ENCODE data around the gene SRGAP2.
"Not testable (repeated sequence)": the region's sequence is repeated elsewhere in the genome, so short reads cannot be mapped to it uniquely, and the experiment has no call there.

SRGAP2 gene

DNA sequence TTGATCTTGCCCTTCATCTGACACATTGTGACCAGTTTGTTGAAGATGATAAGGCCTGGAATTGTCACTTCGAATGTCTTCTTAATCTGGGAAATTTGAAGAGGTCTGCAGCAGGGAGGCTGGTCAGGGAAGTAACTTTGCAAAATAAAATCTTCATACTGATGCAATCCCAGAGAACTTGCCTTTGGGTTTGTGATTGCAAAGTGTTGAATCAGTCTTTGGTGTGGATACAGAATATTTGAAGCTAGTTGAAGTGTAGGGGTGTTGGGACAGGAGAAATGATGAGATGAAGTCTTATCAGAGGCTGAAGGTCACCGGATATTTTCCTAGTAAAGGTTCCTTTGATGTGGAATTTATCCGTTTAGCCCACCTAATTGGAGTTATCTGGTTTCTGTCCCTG lies 42.1 kb downstream of the SRGAP2 start:
- H2AFZ ChIP-seq (ENCODE audit: low read depth, low read length); H3K79me1 ChIP-seq (replicated peaks; ENCODE audit: low read length, poor library complexity, severe bottlenecking): not testable (repeated sequence)
- WGBS, result no CpG with 5 or more reads among the region's 3 CpGs

DNA sequence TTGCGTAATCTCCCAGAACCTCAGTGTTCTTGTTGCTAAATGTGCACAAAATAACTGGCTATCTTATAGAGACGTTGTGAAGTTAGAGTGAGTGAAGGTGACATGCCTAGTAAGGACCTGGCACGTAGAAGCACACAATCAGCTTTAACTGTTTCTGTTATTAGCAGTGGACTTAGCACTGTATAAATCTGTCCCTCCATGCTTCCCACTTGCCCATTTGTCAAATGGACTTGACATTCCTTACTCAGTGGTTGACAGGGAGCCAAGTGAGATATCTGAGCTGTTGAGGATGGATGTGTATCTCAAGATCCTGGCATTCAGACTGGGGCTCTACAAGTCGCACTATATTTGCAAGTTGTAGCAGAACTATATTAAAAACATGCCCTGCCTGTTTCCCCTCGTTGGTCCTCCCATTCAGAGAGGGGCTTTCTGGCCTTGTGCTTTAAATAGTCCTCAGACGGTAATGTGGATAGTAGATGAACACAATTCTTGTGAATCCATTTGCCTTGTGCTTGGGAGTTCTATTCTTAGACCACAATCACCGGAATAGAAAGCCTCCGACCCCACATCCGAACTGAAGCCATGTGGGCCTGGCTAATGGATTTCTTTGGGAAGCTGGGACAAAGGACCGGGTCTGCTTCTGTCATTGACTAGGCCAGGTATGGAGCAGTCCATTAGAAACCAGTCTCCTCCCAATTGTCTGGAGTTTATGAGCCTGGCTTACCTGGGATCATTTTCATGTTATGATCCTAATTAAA lies 43.0 kb downstream of the SRGAP2 start:
- not testable (repeated sequence) for H3K27me3 ChIP-seq (ENCODE audit: control insufficient read depth in 1 of 2, insufficient read depth in 1 of 2, low read length in 2 of 2); H3K36me3 ChIP-seq (ENCODE audit: control insufficient read depth in 1 of 2, insufficient read depth in 2 of 2, low read depth in 1 of 2, low read length in 2 of 2); H2AFZ ChIP-seq (ENCODE audit: low read depth, low read length); H4K8ac ChIP-seq (ENCODE audit: low read length); H3K79me1 ChIP-seq (replicated peaks; ENCODE audit: low read length, poor library complexity, severe bottlenecking); H3K18ac ChIP-seq (ENCODE audit: low read depth in 1 of 2, low read length in 2 of 2); H3K9me3 ChIP-seq (ENCODE audit: control insufficient read depth, low read length); H2BK120ac ChIP-seq (ENCODE audit: low read depth, low read length); H3K4ac ChIP-seq (ENCODE audit: low read depth in 1 of 2, low read length in 2 of 2); H3K4me2 ChIP-seq (ENCODE audit: low read length, poor library complexity, severe bottlenecking); H3K27ac ChIP-seq (ENCODE audit: low read length, poor library complexity, severe bottlenecking); H4K91ac ChIP-seq (ENCODE audit: low read length); H3K14ac ChIP-seq (ENCODE audit: low read length in 2 of 2); H3K9ac ChIP-seq (ENCODE audit: low read length); H3K23ac ChIP-seq (ENCODE audit: low read length in 2 of 2); H2BK5ac ChIP-seq (ENCODE audit: low read depth, low read length, poor library complexity, severe bottlenecking); DNase-seq; H2BK12ac ChIP-seq (ENCODE audit: low read length in 2 of 2); H3K4me3 ChIP-seq (ENCODE audit: insufficient read depth in 1 of 2, low read depth in 1 of 2, low read length in 2 of 2); H2AK5ac ChIP-seq (ENCODE audit: low read length, severe bottlenecking); H2BK15ac ChIP-seq (ENCODE audit: low read depth, poor library complexity, severe bottlenecking); H3K4me1 ChIP-seq (ENCODE audit: control insufficient read depth, insufficient read depth, low read depth, low read length)
- whole genome bisulfite sequencing, result no CpG with 5 or more reads among the region's 10 CpGs

More for the DNA sequence above, 42.1 kb downstream of the SRGAP2 start:
- H4K8ac ChIP-seq (ENCODE audit: low read length); H2BK5ac ChIP-seq (ENCODE audit: low read depth, low read length, poor library complexity, severe bottlenecking); H2BK120ac ChIP-seq (ENCODE audit: low read depth, low read length); H3K18ac ChIP-seq (ENCODE audit: low read depth in 1 of 2, low read length in 2 of 2); H3K4me3 ChIP-seq (ENCODE audit: insufficient read depth in 1 of 2, low read depth in 1 of 2, low read length in 2 of 2); H3K4me1 ChIP-seq (ENCODE audit: control insufficient read depth, insufficient read depth, low read depth, low read length); H3K9me3 ChIP-seq (ENCODE audit: control insufficient read depth, low read length); H2AK5ac ChIP-seq (ENCODE audit: low read length, severe bottlenecking); H3K36me3 ChIP-seq (ENCODE audit: control insufficient read depth in 1 of 2, insufficient read depth in 2 of 2, low read depth in 1 of 2, low read length in 2 of 2); H3K14ac ChIP-seq (ENCODE audit: low read length in 2 of 2); H3K23ac ChIP-seq (ENCODE audit: low read length in 2 of 2); H4K91ac ChIP-seq (ENCODE audit: low read length); H3K27ac ChIP-seq (ENCODE audit: low read length, poor library complexity, severe bottlenecking); H2BK15ac ChIP-seq (ENCODE audit: low read depth, poor library complexity, severe bottlenecking); H3K27me3 ChIP-seq (ENCODE audit: control insufficient read depth in 1 of 2, insufficient read depth in 1 of 2, low read length in 2 of 2); H2BK12ac ChIP-seq (ENCODE audit: low read length in 2 of 2); H3K4me2 ChIP-seq (ENCODE audit: low read length, poor library complexity, severe bottlenecking); H3K4ac ChIP-seq (ENCODE audit: low read depth in 1 of 2, low read length in 2 of 2); H3K9ac ChIP-seq (ENCODE audit: low read length); DNase-seq: not testable (repeated sequence)

DNA sequence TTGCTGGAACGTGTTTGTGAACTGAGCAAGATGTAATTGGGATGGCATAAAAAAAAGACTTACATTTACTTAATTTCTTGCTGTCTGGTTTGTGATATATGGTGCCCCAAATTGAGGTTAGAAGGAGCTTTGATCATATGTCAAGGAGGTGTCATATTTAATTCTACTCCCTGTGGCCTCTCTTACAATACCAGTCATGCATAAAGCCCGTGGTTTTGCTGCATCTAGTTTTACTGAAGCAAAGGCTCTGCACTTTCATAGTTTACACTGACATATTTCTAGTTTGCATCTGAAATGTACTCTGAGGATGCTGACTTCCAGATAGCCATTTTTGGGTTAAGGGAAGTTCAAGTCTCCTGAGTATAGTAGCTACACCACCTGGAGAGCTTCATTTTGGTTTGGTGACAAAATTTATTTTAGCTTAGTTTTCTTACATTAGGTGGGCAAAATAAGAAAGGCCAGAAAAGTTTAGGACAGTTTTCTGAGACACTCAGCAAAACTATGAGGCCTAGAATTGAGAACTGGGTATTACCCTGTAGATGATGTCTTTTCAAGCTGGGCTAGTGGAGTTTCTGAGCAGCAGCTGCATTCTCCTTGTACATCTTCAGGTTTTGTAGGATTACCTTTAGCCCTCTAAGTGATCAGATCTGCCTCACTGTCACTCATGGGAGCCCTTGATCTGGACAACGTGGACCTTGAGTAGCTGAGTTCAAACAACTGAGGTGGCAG lies 47.8 kb downstream of the SRGAP2 start:
- not testable (repeated sequence) for H2BK15ac ChIP-seq (ENCODE audit: low read depth, poor library complexity, severe bottlenecking); H3K4ac ChIP-seq (ENCODE audit: low read depth in 1 of 2, low read length in 2 of 2)
- 100% methylated on average over 1 of the region's 3 CpGs for WGBS

DNA sequence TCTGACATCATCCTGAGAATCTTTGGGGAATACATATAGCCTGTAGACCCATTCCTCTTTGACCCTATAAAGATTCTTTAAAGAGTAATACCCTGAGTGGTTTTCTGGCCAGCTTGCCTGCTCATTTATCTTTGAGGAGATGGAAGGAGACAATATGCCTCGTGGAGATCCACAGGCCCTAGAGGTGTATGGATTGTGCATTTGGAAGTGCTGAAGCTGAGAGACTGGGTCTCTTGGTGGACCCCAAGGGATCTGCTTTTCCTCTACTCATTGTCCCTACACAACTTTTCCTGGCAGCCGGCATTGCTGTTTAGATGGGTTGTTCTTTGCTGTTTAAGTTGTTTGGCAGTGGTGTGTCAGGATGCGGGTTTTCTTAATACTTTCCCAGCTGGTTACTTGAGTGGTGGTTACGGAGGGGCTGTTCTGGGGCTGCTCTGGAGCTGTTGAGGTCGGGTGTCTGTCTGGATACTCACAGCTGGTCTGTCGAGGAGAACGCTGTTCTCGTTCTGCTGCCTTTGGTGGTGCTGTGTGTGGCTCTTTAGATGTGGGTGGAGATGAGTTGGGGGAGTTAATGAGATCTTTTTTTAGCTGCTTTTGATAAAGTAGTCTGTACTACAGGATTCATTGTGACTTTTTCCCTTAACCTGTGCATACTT lies 49.5 kb downstream of the SRGAP2 start:
- H2BK5ac ChIP-seq (ENCODE audit: low read depth, low read length, poor library complexity, severe bottlenecking); H3K9ac ChIP-seq (ENCODE audit: low read length); H3K18ac ChIP-seq (ENCODE audit: low read depth in 1 of 2, low read length in 2 of 2); H3K27ac ChIP-seq (ENCODE audit: low read length, poor library complexity, severe bottlenecking); H2AFZ ChIP-seq (ENCODE audit: low read depth, low read length); H2AK5ac ChIP-seq (ENCODE audit: low read length, severe bottlenecking); H3K79me1 ChIP-seq (replicated peaks; ENCODE audit: low read length, poor library complexity, severe bottlenecking); H3K9me3 ChIP-seq (ENCODE audit: control insufficient read depth, low read length); H3K4me3 ChIP-seq (ENCODE audit: insufficient read depth in 1 of 2, low read depth in 1 of 2, low read length in 2 of 2); H2BK12ac ChIP-seq (ENCODE audit: low read length in 2 of 2); H3K4me1 ChIP-seq (ENCODE audit: control insufficient read depth, insufficient read depth, low read depth, low read length); H2BK120ac ChIP-seq (ENCODE audit: low read depth, low read length); H2BK15ac ChIP-seq (ENCODE audit: low read depth, poor library complexity, severe bottlenecking); H4K91ac ChIP-seq (ENCODE audit: low read length); H3K14ac ChIP-seq (ENCODE audit: low read length in 2 of 2); H3K36me3 ChIP-seq (ENCODE audit: control insufficient read depth in 1 of 2, insufficient read depth in 2 of 2, low read depth in 1 of 2, low read length in 2 of 2); H3K4me2 ChIP-seq (ENCODE audit: low read length, poor library complexity, severe bottlenecking); H3K27me3 ChIP-seq (ENCODE audit: control insufficient read depth in 1 of 2, insufficient read depth in 1 of 2, low read length in 2 of 2); H4K8ac ChIP-seq (ENCODE audit: low read length); H3K23ac ChIP-seq (ENCODE audit: low read length in 2 of 2); H3K4ac ChIP-seq (ENCODE audit: low read depth in 1 of 2, low read length in 2 of 2): not testable (repeated sequence)
- WGBS, result 10% methylated on average over 2 of the region's 8 CpGs
- DNase-seq, result peak; percentile 84

More for the DNA sequence above, 47.8 kb downstream of the SRGAP2 start:
- H4K8ac ChIP-seq (ENCODE audit: low read length); DNase-seq; H3K14ac ChIP-seq (ENCODE audit: low read length in 2 of 2); H3K27me3 ChIP-seq (ENCODE audit: control insufficient read depth in 1 of 2, insufficient read depth in 1 of 2, low read length in 2 of 2); H2AK5ac ChIP-seq (ENCODE audit: low read length, severe bottlenecking); H2BK5ac ChIP-seq (ENCODE audit: low read depth, low read length, poor library complexity, severe bottlenecking); H2BK120ac ChIP-seq (ENCODE audit: low read depth, low read length); H3K9ac ChIP-seq (ENCODE audit: low read length); H2BK12ac ChIP-seq (ENCODE audit: low read length in 2 of 2); H3K23ac ChIP-seq (ENCODE audit: low read length in 2 of 2); H3K18ac ChIP-seq (ENCODE audit: low read depth in 1 of 2, low read length in 2 of 2); H4K91ac ChIP-seq (ENCODE audit: low read length); H3K4me1 ChIP-seq (ENCODE audit: control insufficient read depth, insufficient read depth, low read depth, low read length); H3K27ac ChIP-seq (ENCODE audit: low read length, poor library complexity, severe bottlenecking); H3K9me3 ChIP-seq (ENCODE audit: control insufficient read depth, low read length); H3K36me3 ChIP-seq (ENCODE audit: control insufficient read depth in 1 of 2, insufficient read depth in 2 of 2, low read depth in 1 of 2, low read length in 2 of 2); H3K79me1 ChIP-seq (replicated peaks; ENCODE audit: low read length, poor library complexity, severe bottlenecking); H3K4me3 ChIP-seq (ENCODE audit: insufficient read depth in 1 of 2, low read depth in 1 of 2, low read length in 2 of 2); H2AFZ ChIP-seq (ENCODE audit: low read depth, low read length); H3K4me2 ChIP-seq (ENCODE audit: low read length, poor library complexity, severe bottlenecking): not testable (repeated sequence)

All from mesenchymal stem cell (in vitro differentiated cells and primary cell).